HepG2 (cell line): ENCODE data around the gene MICAL3. TPM values are rescaled to one million over a fixed set of nuclear protein-coding genes. Genes with fewer than 3 reads are reported as not detected.

ENCODE experiments used
- ATAC-seq: fragments of 200-7000 bp; cut with Tn5 transposase; 3 replicates; pipeline ENCODE4 v1.9.1; 2020; ENCODE audit warnings: mild to moderate bottlenecking, moderate library complexity
- BruUV-seq: library from RNA; stranded (reverse); fragments of 400-500 nt; replicated peaks from 2 replicates; lab custom pipeline; 2021; lab: Mats Ljungman, UMichigan
- CTCF ChIA-PET: fragments of 300-600 bp; formaldehyde crosslinking; extraction: SDS; loops from one replicate; lab custom pipeline; 2021; ENCODE audit warnings: low total read pairs, inconsistent platforms, low intra/inter-chr PET ratio; lab: Yijun Ruan, JAX
- POLR2A ChIA-PET: fragments of 350-600 bp; sonication (Branson Sonifier 250); formaldehyde crosslinking; loops from one replicate; lab custom pipeline; 2020; ENCODE audit warnings: antibody characterized with exemption, inconsistent platforms; lab: Yijun Ruan, JAX
- DNase-seq: peaks from one replicate; pipeline ENCODE4 v3.0.0-alpha.2; 2015; ENCODE audit warnings: low spot score
- FAIRE-seq: peaks from 3 replicates; lab custom pipeline; 2011; peaks lifted over from hg19 to GRCh38; lab: Jason Lieb, UNC
- H2AFZ ChIP-seq: one replicate; pipeline ENCODE4 v1.6.1; 2011; ENCODE audit warnings: low read length, inconsistent platforms
- H3K27ac ChIP-seq: fragments of 300-600 bp; 3 replicates; pipeline ENCODE4 v1.8.0; 2011; ENCODE audit warnings: mixed run types, mild to moderate bottlenecking, mixed read lengths, low read length, inconsistent platforms; ENCODE audit not compliant: insufficient read depth; ENCODE audit errors: extremely low read length
- H3K27me3 ChIP-seq, 2 experiments: fragments of 200-600 bp in 1 of 2; 2 replicates in 1 of 2; 3 replicates in 1 of 2; pipeline versions ENCODE4 v1.6.0 to v1.8.0; 2011; ENCODE audit warnings: low read length in 2 of 2, mild to moderate bottlenecking in 2 of 2, moderate library complexity in 2 of 2, inconsistent platforms in 1 of 2; ENCODE audit not compliant: insufficient read depth in 2 of 2, control insufficient read depth in 1 of 2
- H3K36me3 ChIP-seq, 2 experiments: fragments of 200-600 bp in 1 of 2; replicated peaks in 1 of 2; 2 replicates in 1 of 2; 3 replicates in 1 of 2; pipeline versions ENCODE4 v1.5.1 to v1.8.0; 2011; ENCODE audit warnings: low read length in 2 of 2, inconsistent platforms in 1 of 2; ENCODE audit not compliant: insufficient read depth in 2 of 2, control insufficient read depth in 1 of 2
- H3K4me1 ChIP-seq: 2 replicates; pipeline ENCODE4 v1.5.1; 2012; ENCODE audit warnings: low read length, inconsistent platforms; ENCODE audit not compliant: insufficient read depth
- H3K4me2 ChIP-seq: 2 replicates; pipeline ENCODE4 v1.6.0; 2011; ENCODE audit warnings: low read depth, low read length, inconsistent platforms
- H3K4me3 ChIP-seq, 3 experiments: fragments of 200-600 bp in 1 of 3; sonication (generic), shearing (Covaris generic) in 1 of 3; replicated peaks in 1 of 3; 2 replicates each; pipeline ENCODE4 v1.5.1; 2011 to 2016; ENCODE audit warnings: low read length in 3 of 3, inconsistent platforms in 2 of 3, low read depth in 2 of 3, mild to moderate bottlenecking in 2 of 3, control low read depth in 1 of 3, mixed read lengths in 1 of 3; ENCODE audit not compliant: insufficient read depth in 1 of 3
- H3K79me2 ChIP-seq: one replicate; pipeline ENCODE4 v1.6.1; 2011; ENCODE audit warnings: low read length, inconsistent platforms; ENCODE audit not compliant: insufficient read depth
- H3K9ac ChIP-seq: 2 replicates; pipeline ENCODE4 v1.6.0; 2011; ENCODE audit warnings: mild to moderate bottlenecking, low read depth, low read length, inconsistent platforms; ENCODE audit not compliant: insufficient read depth
- H3K9me3 ChIP-seq: 2 replicates; pipeline ENCODE4 v1.5.1; 2012; ENCODE audit warnings: mild to moderate bottlenecking, low read length
- H4K20me1 ChIP-seq: 2 replicates; pipeline ENCODE4 v1.6.0; 2011; ENCODE audit warnings: inconsistent platforms, mild to moderate bottlenecking, low read length, moderate library complexity; ENCODE audit not compliant: insufficient read depth
- CBX2 ChIP-seq, 2 experiments: fragments of 200-600 bp in 1 of 2; sonication (generic); formaldehyde crosslinking in 1 of 2; IDR thresholded peaks; 2 replicates each; pipeline versions ENCODE4 v1.7.0 to v1.8.1; 2018 to 2022; ENCODE audit warnings: low read depth in 2 of 2, low read length in 1 of 2, mild to moderate bottlenecking in 1 of 2, missing genetic modification reagents in 1 of 2
- CEBPB ChIP-seq: IDR thresholded peaks from 2 replicates; pipeline ENCODE4 v1.6.1; 2011; ENCODE audit warnings: low read depth, low read length, improper control_type of control experiment, borderline replicate concordance
- HBP1 ChIP-seq: IDR thresholded peaks from 2 replicates; pipeline ENCODE4 v1.6.1; 2016; ENCODE audit warnings: low read depth, control low read depth
- HNF1A ChIP-seq, 2 experiments: sonication (generic) in 1 of 2; formaldehyde crosslinking in 1 of 2; IDR thresholded peaks; 2 replicates each; pipeline versions ENCODE4 v1.4.0 to v1.6.1; 2016 to 2020; ENCODE audit warnings: borderline replicate concordance in 1 of 2, low read depth in 1 of 2, mild to moderate bottlenecking in 1 of 2, missing genetic modification reagents in 1 of 2
- MATR3 ChIP-seq: sonication (generic); formaldehyde crosslinking; IDR thresholded peaks from 2 replicates; pipeline ENCODE4 v1.4.0; 2020; ENCODE audit warnings: missing genetic modification reagents
- MED13 ChIP-seq: sonication (generic); formaldehyde crosslinking; IDR thresholded peaks from 2 replicates; pipeline ENCODE4 v1.5.0; 2020; ENCODE audit warnings: missing genetic modification reagents
- NR0B2 ChIP-seq: sonication (generic); formaldehyde crosslinking; IDR thresholded peaks from 2 replicates; pipeline ENCODE4 v1.4.0; 2020; ENCODE audit warnings: mild to moderate bottlenecking, missing genetic modification reagents
- PAWR ChIP-seq: sonication (generic); formaldehyde crosslinking; IDR thresholded peaks from 2 replicates; pipeline ENCODE4 v1.4.0; 2020; ENCODE audit warnings: missing genetic modification reagents, mild to moderate bottlenecking, borderline replicate concordance
- SMAD9 ChIP-seq: sonication (generic); formaldehyde crosslinking; IDR thresholded peaks from 2 replicates; pipeline ENCODE4 v1.5.1; 2020; ENCODE audit warnings: mild to moderate bottlenecking, missing genetic modification reagents
- ZNF232 ChIP-seq: sonication (generic); formaldehyde crosslinking; IDR thresholded peaks from 2 replicates; pipeline ENCODE4 v1.4.0; 2020; ENCODE audit warnings: missing genetic modification reagents, borderline replicate concordance
- ZNF264 ChIP-seq: sonication (generic); formaldehyde crosslinking; IDR thresholded peaks from 2 replicates; pipeline ENCODE4 v1.4.0; 2020; ENCODE audit warnings: missing genetic modification reagents
- ZNF605 ChIP-seq: sonication (generic); formaldehyde crosslinking; IDR thresholded peaks from 2 replicates; pipeline ENCODE4 v1.8.0; 2022; ENCODE audit warnings: mild to moderate bottlenecking, missing genetic modification reagents
- WGBS: methylation state at CpG from one replicate; pipeline ENCODE4 v1.1.6; 2017; ENCODE audit warnings: low lambda C conversion rate; 5-methylcytosine and 5-hydroxymethylcytosine counted together
- in situ Hi-C: cut with HindIII; loops from 2 replicates; pipeline ENCODE4 v1.10.0; 2017; ENCODE audit warnings: low pct_unique_long_range_greater_than_20kb; ENCODE audit not compliant: extremely low pct_ligation_motif_present
- intact Hi-C: fragments of 100-400 bp; cut with micrococcal nuclease; formaldehyde crosslinking; loops from one replicate; pipeline ENCODE4 v1.10.0; 2022; ENCODE audit not compliant: unreplicated experiment
- polyA plus RNA-seq, 8 experiments: library from polyadenylated mRNA; depleted of rRNA in 3 of 8; stranded (reverse) in 7 of 8; unstranded in 1 of 8; fragments of >200 nt; fragmentation: Illumina TruSeq in 4 of 8; extraction: Trizol in 4 of 8; gene quantifications; 2 replicates each; pipeline versions ENCODE4 v1.2.1 to v1.2.3, GENCODE V29; 2011 to 2016; ENCODE audit warnings: low read depth in 4 of 8, missing spikeins in 1 of 8, mixed read lengths in 1 of 8; ENCODE audit not compliant: insufficient read depth in 1 of 8
- total RNA-seq, 5 experiments: library from RNA; depleted of rRNA; stranded (reverse); fragments of >200 nt; fragmentation: Illumina TruSeq; extraction: Trizol; gene quantifications; 2 replicates each; pipeline ENCODE4 v1.2.3, GENCODE V29; 2016; ENCODE audit warnings: low read depth in 1 of 5

The MICAL3 gene
- total and polyA plus RNA-seq, 2 of the 13 experiments (the other 11 are each of a cell fraction or from before 2014, with no cell fraction given): 5.3 to 12.5 TPM

- CTCF ChIA-PET: no interaction called here
These were observed 126.0 kb downstream of the MICAL3 start for GRCh38 chr22:17898375-17898774.

More at GRCh38 chr22:17898375-17898774, 126.0 kb downstream of the MICAL3 start:
- Histone ChIP-seq H3K4me1 (peaks cover 42% of the 10 kb centered on the region), H3K36me3 (peaks cover 11 to 43% of the 10 kb centered on the region in 2 experiments; a peak in 4 of 5 replicates), H3K79me2 (no peaks in the 10 kb centered on the region), H3K9me3 (no peaks in the 10 kb centered on the region), H3K27me3 (no peaks in the 10 kb centered on the region), H3K4me2 (no peak overlapping the region), H3K9ac (no peak overlapping the region), H3K27ac (peak overlapping the region; percentile 24), H3K4me3 (no peak overlapping the region), H4K20me1 (no peaks in the 10 kb centered on the region), H2AFZ (no peak overlapping the region)
- POLR2A ChIA-PET: no interaction called here
- intact Hi-C loops: loop anchor here (5.0 to 10.0 kb wide), 2 partner anchors 56 to 104 kb away; no protein-coding TSS in a partner anchor
- in situ Hi-C loops: no loop called here
- no peak for ATAC-seq
- no peak for FAIRE-seq
- DNase-seq: no peak
- TF ChIP-seq MATR3 (no peak), MED13 (no peak), HBP1 (CRISPR knock-in tag) (no peak), CBX2 (IDR thresholded peaks at IDR 0.05; ENCODE audit: low read depth, low read length) (no peak), CBX2 (CRISPR knock-in tag; IDR thresholded peaks at IDR 0.05; ENCODE audit: low read depth) (no peak), SMAD9 (no peak), HNF1A (IDR thresholded peaks at IDR 0.05; ENCODE audit: low read depth) (no peak), HNF1A (CRISPR knock-in tag; IDR thresholded peaks at IDR 0.05; ENCODE audit: borderline replicate concordance) (no peak), NR0B2 (no peak), ZNF232 (CRISPR knock-in tag) (no peak), ZNF605 (CRISPR knock-in tag) (no peak), PAWR (CRISPR knock-in tag) (no peak), CEBPB (no peak), ZNF264 (CRISPR knock-in tag) (no peak)
- no TSS peak for BruUV-seq
- 95% methylated on average over 6 of the region's 8 CpGs for WGBS
